Measurements from ENCODE around the gene SPRY4.
A peak's percentile ranks its signal among the peaks of the same experiment; 100 is the strongest.
"Not testable (repeated sequence)": the region's sequence is repeated elsewhere in the genome, so short reads cannot be mapped to it uniquely, and the experiment has no call there.

SPRY4 gene

DNA sequence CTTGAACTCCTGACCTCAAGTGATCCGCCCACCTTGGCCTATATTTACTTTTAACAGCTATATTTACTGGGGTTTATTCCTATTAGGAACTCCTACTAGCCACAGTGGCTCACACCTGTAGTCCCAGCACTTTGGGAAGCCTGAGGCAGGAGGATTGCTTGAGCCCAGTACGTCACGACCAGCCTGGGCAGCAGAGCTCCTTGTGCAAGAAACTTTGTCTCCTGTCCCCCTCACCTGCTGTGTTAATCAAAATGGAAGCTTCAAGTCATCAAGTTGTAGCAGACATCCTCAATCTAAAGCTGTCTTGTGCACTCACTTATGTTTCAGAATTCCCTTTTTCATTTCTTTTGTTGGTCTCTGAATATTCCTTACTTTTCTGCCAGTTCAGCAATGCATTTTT, 15.0 kb upstream of the SPRY4 start:
- no peak for DNase-seq (ENCODE audit: insufficient read length, low spot score)
- FAIRE-seq: no peak

DNA sequence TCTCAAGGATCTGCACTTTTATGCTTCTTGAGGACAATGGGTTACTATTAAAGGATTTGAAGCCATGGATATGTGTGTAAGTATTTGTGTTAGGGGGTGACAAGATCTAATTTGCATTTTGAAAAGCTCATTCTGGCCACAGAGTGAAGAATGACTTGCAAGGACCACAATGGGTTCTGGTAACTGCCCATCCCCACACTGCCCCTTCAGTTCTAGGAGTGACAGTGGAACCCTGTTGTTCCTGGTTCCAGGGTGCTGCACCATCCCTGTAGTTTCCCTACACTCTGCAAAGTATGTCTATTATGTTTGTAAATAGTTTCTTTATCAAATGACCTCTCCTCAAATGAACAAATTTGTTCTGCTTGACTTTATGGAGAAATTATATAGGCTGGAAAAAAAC, 9.7 kb upstream of the SPRY4 start:
- DNase-seq (ENCODE audit: insufficient read length, low spot score) (no peak), FAIRE-seq (no peak)

DNA sequence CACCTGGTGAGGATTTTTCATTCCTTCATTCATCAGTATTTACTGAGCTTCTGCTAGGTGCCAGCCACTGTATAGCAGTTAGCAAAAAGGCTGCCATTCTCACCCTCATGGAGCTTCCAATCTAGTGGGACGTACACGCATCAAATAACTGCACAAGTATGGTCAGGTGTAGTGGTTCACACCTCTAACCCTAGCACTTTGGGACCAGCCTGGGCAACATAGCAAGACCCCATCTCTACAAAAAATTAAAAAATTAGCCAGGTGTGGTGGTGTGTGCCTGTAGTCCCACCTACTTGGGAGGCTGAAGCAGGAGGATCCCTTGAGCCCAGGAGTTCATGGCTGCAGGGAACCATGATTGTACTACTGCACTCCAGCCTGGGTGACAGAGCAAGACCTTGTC, 8.9 kb upstream of the SPRY4 start:
- FAIRE-seq: not testable (repeated sequence)

DNA sequence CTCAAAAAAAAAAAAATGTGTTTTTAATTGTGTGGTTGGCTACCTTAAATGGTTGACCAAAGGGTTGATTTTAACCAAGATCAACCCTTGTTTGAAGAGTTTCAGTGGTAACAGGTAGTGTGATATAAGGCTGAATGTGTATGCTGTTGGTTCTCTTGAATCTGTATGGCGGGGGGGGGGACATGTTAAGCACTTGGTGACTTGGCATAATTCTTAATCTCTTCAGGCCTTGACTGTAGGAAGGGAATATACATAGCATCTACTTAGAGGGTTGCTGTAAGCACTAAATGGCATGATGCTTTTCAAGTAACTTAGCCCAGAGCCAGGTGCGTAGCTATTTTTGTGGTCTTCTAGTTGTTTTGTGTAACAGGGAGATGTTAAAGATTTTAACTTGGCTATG, 5.6 kb upstream of the SPRY4 start:
- FAIRE-seq: no peak

More for the DNA sequence above, 8.9 kb upstream of the SPRY4 start:
- DNase-seq (ENCODE audit: insufficient read length, low spot score): not testable (repeated sequence)

DNA sequence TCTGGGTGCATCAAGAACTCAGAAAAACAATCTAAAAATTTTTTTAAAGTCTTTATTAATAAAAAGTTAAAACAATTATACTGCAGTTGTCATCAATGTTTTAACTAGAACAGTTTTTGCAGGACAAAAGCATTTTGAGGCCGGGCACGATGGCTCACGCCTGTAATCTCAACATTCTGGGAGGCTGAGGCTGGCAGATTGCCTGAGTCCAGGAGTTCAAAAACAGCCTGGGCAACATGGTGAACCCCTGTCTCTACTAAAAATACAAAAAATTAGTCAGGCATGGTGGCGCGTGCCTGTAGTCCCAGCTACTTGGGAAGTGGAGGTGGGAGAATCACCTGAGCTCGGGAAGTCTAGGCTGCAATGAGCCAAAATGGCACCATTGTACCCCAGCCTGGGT, 5.2 kb upstream of the SPRY4 start:
- no peak for FAIRE-seq
- no peak for DNase-seq (ENCODE audit: insufficient read length, low spot score)

More for the DNA sequence above, 5.6 kb upstream of the SPRY4 start:
- no peak for DNase-seq (ENCODE audit: insufficient read length, low spot score)

DNA sequence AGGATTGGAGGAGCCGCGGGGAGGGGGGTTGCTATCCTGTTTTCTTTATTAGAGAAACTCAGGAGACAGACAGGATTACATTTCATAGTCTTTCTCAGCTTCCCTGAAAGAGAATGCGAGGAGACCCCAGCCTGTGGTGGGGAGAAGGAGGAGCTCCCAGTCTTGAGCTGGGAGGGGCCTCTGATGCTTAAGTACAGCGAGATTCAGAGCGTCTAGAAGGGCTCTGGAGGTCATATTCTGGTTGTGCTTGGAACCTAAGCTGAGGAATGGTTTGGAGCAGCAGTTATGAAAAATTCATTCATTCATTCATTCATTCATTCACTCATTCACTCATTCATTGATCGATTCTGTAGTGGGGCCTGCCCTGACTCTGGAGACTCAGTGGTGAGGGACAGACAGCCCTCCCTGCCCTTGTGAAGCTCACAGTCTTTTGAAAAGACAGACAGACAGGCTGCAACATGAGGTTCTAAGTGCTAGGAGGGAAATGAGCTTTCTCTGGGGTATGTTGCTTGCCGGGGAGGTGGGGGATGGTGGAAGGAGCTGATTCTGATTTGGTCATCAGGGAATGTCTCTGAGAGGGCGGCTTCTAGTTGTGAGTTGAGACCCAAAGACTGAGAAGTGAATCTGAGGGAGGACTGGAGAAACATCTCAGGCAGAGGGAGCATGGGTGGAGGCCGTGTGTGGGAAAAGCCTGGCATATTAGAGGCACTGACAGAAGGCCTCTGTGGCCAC, 2.5 kb upstream of the SPRY4 start:
- FAIRE-seq: no peak
- no peak for DNase-seq (ENCODE audit: insufficient read length, low spot score)

DNA sequence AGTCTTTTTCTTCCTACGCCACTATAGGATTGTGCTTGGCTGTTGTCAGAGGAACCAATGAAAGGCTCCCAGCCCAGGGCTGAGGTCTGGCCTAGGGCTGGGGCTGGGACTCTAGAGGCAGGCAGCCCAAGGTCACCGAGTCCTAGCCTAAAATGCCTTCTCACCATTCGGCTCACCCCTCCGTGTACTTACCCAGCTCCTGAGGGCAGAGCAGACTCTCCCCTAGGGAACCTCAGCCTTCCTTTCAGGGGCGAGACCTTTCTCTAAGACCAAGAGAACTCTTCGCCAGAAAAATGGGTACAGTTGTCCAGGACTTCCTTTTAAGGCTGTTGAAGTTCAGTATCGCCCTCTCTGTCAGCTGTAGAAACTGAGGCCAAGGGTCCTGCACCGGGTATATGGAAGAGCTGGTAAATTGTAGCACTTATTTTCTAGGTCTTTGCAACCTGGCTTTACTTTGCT, 1.7 kb upstream of the SPRY4 start:
- DNase-seq (ENCODE audit: insufficient read length, low spot score) (no peak), FAIRE-seq (no peak)

DNA sequence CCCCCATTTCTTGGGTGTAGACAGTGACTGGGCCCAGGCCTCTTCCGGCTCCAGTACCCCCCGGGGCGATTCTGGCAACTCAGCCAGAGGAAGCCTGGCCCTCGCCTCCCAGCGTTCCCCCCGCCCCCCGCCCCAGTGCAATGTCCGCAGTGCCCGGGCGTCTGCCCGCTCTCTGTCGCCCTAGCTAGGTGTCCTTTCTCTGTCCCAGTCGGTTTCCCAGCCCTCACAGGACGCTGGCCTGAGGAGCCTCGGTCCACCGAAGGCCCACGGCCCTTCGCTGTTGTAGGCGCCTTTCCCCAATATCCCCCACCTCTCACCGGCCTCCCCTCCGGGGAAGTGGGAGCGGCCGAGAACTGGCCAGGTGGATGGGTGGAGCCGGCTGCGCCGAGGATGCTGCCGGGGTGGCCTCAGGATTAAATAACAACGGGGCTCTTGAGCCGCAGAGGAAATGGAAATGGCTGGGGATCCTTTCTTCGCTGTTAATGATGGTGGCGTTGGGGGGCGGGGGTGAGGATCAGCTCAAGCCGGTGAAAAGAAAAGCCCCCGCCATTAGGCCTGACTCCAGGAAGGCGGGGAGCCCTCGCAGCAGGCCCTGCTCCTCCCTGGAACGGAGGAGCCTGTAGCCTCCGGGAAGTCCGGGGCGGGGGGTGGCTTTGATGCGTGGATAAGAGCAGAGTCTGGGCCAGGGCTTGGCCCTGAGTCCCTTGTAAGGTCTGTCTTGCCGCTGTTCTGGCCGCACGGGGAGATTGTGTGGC, 1.1 kb upstream of the SPRY4 start:
- FAIRE-seq (no peak), DNase-seq (ENCODE audit: insufficient read length, low spot score) (peak; percentile 46)

DNA sequence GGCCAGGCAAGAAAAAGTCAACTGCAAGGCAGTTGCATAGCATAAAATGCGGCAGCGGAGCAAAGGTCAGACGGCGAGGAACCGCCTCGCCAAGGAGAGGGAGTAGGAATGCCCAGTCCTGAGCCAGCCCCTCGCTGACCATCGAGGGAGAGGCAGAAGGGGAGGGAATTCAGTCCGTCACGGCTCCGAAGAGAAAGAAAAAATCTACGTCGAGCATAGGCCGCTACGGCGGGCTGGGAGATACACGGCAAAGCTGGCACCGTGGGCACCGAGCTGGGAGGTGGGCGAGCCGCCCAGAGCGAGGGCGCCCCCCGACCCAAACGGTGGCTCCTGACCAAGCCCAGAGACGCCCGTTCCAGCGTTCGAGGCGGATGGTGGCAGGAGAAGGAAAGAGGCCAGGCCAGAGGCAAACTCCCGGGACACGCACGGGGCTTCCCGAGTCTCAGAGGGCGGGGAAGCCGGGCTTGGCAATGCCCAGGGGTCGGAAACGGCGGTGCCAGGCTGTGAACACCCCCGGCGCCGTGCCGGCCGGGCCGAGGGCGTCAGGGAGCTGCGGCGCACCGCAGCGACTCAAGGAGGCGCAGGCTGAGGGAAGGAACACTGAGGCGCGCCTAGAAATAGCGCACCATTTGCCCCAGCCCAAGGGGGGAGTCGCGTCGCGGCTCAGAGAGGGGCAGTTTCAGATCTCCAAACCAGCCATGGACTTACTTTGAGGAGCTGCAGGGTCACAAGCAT, 518 bp downstream of the SPRY4 start:
- DNase-seq (ENCODE audit: insufficient read length, low spot score) (no peak), FAIRE-seq (no peak)

DNA sequence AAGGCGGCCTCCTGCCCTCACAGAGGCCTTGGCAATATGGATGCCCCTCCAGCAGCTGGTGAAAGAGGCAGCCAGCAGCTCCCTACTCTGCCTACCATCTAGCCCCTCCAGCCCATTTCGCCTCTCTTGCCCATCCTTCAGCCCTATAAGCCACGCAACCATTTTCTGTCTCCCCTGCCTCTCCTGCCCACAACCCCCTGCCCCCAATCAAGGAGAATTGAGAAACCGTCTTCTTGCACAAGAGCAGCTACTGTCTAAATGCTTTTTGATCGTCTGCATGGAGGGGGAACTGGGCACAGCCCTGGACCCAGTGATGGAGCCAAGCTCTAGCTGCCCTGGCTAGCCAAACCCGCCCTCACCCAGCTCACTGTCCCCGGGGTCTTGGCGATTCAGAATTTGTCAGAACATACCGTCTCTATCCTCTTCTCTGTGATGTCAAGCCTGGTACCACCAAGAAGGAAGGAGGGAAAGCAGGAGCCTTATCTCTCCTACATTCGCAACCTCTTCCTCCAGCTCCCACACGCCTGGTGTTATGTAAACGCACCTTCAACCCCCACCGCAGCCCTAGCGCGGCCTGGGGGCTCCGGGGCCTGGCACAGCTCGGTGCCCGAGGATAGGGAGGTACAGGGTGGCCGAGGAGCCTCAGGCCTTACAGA, 1.2 kb downstream of the SPRY4 start:
- FAIRE-seq: no peak
- DNase-seq (ENCODE audit: insufficient read length, low spot score): no peak

DNA sequence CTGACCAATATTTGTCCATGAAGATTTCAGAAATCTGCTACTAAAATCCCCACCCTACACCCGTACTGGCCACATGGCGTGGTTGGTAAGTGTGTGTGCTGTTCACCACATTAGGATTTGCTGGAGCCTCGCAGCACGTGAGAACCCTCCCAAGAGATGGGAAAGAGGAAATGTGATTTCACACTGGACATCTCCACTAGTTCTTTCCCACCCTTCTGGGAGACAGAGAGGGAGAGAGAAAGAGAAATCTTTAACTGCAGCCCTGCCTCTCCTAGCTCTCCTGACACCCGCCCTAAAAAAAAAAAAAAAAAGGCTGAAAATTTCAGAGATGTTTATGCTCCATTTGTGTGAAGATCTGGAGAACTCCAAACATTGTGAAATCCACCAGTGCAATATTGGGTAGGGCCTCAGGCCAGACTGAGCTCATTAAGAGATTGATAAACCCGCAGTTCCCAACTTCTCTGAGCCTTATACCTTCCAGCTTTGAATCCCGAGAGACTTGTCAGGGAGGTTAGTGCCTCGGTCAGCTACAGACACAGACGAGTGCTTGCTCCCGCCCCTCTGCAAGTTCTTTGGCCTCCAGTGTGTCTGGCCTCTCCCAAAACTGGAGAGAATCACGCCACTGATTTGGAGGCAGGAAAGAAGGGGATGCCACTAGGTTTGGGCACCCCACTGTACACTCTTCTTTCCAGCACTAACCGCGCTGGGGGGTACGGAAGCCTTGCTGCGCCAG, 1.9 kb downstream of the SPRY4 start:
- DNase-seq (ENCODE audit: insufficient read length, low spot score) (no peak), FAIRE-seq (no peak)

DNA sequence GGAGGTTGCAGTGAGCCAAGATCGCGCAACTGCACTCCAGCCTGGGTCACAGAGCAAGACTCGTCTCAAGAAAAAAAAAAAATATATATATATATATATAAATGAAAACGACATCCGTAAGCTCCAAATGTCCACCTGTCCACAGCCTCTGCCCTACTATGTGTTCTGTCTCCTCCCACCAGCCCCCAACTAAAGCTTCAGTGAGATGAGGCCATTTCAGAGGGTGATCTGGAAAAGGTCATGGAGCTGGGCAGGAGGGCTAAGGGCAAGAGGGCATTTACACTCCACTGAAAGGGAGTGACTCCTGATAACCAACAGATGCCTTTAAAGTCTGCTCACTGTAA, 2.4 kb downstream of the SPRY4 start:
- FAIRE-seq (no peak), DNase-seq (ENCODE audit: insufficient read length, low spot score) (no peak)

DNA sequence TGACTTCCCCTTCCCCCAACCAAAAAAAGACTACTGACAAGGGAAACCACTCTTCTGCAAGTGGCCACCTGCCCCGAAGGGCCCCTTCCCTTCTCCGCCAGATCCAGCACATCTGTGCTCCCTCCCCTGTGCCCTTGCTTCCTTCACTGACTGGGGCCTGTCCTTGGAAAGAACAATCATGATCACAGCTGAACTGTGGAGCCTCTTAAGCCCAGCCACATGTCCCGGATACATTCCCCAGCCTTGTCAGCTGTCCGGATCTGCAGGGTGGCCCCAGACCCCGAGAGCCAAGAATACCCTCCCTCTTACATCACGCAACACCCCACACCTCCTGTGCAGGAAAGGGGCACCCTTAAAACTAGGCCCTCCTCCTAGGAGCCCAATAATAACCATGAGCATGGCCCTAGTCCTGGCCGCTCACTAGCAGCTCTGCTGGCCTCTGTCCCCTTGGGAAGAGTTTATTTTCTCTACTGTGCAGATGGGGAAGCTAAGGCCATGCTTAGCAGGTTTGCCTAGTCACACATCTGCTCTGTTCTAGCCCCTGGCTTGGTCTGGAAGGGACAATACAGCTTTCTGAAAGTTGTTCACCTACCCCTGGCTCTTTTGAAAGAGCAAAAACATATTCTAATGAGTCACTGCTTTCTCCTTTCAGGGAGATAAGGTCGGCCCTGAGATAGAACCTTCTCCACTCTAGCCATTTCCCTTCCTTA, 3.8 kb downstream of the SPRY4 start:
- FAIRE-seq (no peak), DNase-seq (ENCODE audit: insufficient read length, low spot score) (no peak)

DNA sequence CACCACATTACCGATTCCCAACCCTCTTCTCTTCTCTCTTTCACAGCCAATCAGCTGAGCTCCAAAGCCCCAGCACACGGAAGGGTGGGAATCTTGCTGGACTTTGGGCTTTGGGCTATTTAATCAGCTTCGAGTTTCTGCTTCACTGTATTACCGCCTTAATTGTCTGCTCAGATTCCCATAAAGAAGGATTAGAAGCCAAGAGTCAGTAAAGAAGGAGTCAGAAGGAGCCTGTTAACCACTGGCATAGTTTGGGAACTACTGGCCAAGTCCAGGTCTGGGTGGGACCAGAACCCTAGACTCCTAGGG, 4.4 kb downstream of the SPRY4 start:
- no peak for DNase-seq (ENCODE audit: insufficient read length, low spot score)
- no peak for FAIRE-seq

DNA sequence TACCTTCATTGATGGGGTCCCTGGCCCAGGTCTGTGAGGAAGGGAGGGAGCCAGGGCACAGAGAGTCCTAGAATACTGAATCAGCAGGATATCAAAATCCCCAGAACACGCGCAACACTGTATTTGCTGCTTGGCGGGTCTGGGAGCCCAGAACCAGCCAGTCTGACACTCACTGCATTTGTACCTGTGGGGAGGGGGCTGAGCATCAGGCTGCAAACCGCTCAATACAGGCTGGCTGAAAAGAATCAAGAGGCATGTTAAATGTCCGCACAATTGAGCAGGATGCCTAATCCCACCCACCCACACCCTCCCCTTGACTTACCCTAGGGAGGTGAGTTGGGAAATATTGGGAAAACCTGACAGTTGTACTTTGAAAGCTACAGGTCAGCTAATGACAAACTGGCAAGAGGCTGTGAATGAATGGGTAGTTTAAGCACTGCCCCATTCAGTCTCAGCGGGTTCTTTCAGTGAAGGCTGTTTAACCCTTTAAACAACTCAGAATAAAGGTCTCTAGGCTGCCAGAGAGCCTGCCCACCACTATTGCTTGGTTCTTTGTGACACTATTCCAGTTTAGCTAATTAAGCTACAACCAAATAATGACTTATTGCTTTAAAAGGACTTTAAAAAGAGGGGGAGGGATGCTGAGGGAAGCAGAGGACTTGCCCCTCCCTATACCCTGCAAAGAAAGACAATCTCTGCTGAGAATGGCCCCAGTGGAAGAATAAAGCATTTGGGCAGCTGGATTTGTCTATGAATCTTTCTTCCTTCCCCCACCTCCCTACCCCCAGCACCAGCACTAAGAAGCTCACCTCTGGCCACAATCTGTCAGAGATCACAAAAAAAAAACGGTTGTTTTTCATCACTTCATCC, 5.0 kb downstream of the SPRY4 start:
- FAIRE-seq (no peak), DNase-seq (ENCODE audit: insufficient read length, low spot score) (no peak)

DNA sequence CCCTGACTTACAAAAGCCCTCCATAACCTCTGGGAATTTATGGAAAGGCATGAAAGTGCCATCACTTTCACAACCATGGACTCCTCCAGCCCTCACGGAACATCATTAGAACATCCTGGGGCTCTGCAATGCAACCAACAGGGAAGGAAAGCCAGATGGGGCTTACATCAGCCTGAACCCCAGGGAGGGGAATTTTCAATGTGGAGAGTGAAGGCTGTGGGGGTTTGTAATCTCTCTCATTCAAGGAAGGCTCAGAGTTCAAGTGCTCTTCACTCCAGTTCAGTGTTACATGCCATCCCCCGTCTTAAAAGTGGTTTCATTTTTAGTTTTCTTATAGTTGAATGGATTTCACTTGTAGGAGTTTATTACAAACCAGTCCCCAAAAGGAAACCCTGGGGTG, 5.7 kb downstream of the SPRY4 start:
- FAIRE-seq: no peak
- DNase-seq (ENCODE audit: insufficient read length, low spot score): no peak

DNA sequence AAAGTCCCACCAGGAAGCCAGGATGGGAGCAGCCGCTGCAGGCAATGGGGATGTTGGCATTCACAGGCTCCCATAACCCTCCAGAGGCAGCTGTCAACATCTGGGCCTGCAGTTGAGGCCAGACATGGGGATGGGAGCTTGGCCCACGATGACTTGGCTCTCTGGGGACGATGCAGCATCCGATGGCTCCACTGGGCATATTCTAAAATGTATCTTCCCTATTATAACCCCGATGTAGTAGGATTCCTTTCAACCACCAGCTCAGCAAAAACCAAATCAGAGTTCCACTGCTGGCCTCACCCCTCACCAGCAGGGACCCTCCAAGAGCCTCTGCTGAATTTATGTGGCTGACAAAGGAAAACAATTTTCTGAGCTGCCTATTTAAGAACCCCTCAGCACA, 7.1 kb downstream of the SPRY4 start:
- no peak for DNase-seq (ENCODE audit: insufficient read length, low spot score)
- no peak for FAIRE-seq

DNA sequence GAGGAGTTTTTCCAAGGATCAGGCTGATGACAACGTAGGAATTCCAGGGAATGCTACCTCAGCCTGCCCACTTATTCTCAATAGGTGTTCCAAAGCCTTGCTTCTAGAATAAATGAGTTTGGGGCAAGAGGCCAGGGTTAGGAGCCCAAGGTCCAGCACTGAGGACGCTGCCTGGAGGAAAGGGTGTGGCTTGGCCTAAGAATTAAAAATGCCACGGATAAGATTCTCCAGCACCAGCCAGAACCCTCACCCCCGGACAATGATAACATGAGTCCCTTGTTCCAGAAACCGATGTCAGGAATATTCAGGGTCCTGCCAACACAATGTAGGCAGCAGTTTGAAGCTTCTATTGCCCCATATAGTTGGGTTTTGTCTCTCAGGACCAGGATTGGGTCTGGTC, 7.6 kb downstream of the SPRY4 start:
- no peak for DNase-seq (ENCODE audit: insufficient read length, low spot score)
- FAIRE-seq: no peak

DNA sequence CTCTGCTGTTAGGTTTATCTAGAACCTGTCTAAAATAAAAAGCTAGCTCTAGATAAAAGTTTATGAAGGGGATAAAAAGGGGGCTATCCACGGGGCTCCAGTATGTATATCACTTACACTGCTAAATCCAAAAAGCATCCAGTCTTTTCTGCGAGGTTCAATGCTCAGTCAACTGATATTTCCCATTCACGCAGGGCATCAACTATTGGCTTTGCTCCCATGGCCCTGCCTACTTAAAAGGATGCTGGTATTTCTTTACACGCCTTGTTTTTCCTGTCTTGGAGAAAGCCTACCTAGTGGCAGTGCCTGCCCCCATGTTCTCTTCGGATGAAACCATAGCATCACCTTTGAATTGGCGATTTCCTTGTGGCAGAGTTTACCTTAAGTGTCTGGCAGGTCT, 8.1 kb downstream of the SPRY4 start:
- no peak for FAIRE-seq
- no peak for DNase-seq (ENCODE audit: insufficient read length, low spot score)
